ENCODE measurements around the gene NCOA6.

NCOA6 gene

GRCh38 chr20:34703424-34704176 is 121.9 kb downstream of the NCOA6 start:
- DNase-seq, result peak in 1 of 2 donors; percentile 23

- DNase-seq, result no peak
Measured at GRCh38 chr20:34703061-34703423, 122.4 kb downstream of the NCOA6 start.

DNA sequence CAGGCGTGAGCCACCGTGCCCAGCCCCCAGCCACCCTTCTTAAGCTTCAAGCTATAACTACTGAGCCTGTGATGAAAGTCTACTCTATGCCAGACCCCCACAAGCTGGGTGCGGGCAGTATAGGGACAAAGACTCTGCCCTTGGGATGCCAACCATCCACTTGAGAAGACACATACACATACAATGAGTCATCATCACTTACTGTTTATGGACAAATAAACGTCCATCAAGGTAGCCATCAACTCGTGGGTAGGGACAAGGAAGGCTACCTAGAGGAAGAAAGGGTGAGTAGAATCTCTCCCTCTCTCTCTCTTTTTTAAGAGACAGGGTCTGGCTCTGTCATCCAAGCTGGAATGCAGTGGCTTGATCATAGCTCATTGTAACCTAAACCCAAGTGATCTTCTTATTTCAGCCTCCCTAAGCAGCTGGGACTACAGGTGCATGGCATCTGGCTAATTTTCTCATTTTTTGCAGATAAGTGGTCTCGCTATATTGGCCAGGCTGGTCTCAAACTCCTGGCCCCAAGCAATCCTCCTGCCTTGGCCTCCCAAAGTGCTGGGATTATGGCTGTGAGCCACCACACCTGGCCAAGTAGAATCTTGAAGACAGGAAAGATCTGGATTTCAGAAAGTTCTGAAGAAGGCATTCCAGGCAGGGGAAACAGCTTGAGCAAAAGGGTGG is 123.9 kb downstream of the NCOA6 start:
- no peak for DNase-seq

- DNase-seq, result no peak
Measured at GRCh38 chr20:34693414-34693813, 132.0 kb downstream of the NCOA6 start.

DNA sequence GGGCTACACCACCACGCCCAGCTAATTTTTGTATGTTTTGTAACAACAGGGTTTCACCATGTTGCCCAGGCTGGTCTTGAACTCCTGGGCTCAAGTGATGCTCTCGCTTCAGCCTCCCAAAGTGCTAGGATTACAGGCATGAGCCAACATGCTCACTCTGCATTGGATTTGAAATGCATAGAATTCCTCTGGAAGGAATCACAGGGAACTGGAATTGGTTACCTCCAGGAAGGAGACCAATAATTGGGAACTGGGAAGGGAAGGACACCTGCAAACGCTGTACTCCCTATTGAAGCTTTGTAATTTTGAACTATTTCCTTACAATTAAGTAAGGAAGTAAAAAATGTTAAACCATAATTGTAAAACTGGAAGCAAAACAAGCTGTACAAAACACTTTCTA is 133.6 kb downstream of the NCOA6 start:
- no peak for DNase-seq

GRCh38 chr20:34689486-34689885 is 136.0 kb downstream of the NCOA6 start:
- no peak for DNase-seq

- DNase-seq, result no peak
Measured at GRCh38 chr20:34683667-34684066, 141.8 kb downstream of the NCOA6 start.

GRCh38 chr20:34680586-34681175 is 144.8 kb downstream of the NCOA6 start:
- DNase-seq, result no peak

GRCh38 chr20:34676642-34677373 is 148.6 kb downstream of the NCOA6 start, which contains the start of gene PIGU:
PIGU (minus strand) TSS chr20:34677092; CDS start chr20:34677085, 7 bp downstream.
- peak; percentile 94 to 96 for DNase-seq

DNA sequence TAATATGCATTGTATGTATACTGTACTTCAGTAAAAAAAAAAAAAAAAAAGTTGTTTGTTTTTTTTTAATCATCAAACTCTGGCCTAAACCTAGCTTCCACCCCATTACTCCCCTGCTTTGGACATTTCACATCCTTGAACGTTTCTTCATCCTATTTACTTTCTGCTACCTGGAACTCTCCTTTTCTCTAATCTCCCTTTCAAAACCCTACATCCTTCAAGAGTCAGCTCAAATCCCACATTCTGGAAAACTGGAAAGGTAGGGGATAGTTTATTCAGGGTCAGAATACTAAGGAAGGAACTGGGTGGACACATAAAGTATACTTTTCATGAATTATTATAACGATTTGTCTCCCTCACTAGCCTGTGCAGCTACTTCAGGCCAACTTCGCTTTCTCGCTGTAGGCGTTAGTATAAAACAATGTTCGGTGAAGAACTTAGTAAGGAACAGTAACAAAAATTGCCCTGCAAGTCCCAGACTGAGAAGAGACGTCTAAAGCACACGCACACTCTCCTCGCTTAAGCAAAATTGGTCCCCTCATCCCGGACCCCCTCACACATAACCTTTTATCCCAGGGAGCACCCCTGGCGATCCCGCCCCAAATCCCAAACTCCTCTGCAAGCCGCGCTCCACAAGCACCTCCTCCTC is 149.3 kb downstream of the NCOA6 start:
- DNase-seq, result no peak

GRCh38 chr20:34675561-34675960 is 149.9 kb downstream of the NCOA6 start:
- DNase-seq, result no peak

- DNase-seq, result no peak
Measured at GRCh38 chr20:34673412-34673811, 152.0 kb downstream of the NCOA6 start.

DNA sequence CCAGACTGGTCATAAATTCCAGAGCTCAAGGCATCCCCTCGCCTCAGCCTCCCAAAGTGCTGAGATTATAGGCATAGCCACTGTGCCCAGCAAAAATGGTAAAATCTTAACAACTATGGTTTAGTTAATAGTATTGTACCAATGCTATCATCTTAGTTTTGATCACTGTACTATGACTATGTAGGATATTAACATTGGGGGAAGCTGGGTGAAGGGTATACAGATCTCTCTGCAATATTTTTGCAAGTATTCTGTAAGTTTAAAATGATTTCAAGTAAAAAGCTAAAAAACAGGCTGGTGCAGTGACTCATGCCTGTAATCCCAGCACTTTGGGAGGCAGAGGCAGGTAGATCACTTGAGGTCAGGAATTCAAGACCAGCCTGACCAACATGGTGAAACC is 156.4 kb downstream of the NCOA6 start:
- no peak for DNase-seq

Data from stimulated activated CD4-positive, alpha-beta T cell treated with anti-CD3 and anti-CD28 coated beads, Interleukin-2, amount 100 ng/mL, for 24 hours (primary cell).